SIG-M5 treated with dmso at 0.1 percent for 504 hours (cell line): ENCODE measurements around the gene COX6A2.
A peak's percentile ranks its signal among the peaks of the same experiment; 100 is the strongest.

Source experiments
- DNase-seq: peaks from one replicate; lab custom pipeline; 2025; ENCODE audit not compliant: unreplicated experiment; lab: John Stamatoyannopoulos, UW

The COX6A2 gene

DNA sequence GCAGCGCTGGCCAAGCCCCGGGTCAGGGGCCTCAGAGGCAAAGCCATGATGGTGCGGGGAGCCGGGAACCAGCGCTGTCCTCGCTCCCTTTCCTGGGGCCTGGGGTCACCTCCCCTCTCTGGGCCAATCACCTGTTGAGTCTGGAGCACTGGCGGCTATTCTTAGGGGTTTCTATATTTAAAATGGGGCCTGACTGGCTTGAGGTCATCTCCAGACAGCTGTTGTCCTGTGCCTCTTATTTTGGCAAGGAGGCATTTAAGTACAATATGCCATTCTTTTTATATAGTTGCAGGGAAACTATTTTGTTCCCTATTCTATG lies at the start of gene COX6A2:
COX6A2 (minus strand) TSS at position 82 of the 319 bp plus-strand sequence; CDS start at position 47, 35 bp downstream.
- no peak for DNase-seq

DNA sequence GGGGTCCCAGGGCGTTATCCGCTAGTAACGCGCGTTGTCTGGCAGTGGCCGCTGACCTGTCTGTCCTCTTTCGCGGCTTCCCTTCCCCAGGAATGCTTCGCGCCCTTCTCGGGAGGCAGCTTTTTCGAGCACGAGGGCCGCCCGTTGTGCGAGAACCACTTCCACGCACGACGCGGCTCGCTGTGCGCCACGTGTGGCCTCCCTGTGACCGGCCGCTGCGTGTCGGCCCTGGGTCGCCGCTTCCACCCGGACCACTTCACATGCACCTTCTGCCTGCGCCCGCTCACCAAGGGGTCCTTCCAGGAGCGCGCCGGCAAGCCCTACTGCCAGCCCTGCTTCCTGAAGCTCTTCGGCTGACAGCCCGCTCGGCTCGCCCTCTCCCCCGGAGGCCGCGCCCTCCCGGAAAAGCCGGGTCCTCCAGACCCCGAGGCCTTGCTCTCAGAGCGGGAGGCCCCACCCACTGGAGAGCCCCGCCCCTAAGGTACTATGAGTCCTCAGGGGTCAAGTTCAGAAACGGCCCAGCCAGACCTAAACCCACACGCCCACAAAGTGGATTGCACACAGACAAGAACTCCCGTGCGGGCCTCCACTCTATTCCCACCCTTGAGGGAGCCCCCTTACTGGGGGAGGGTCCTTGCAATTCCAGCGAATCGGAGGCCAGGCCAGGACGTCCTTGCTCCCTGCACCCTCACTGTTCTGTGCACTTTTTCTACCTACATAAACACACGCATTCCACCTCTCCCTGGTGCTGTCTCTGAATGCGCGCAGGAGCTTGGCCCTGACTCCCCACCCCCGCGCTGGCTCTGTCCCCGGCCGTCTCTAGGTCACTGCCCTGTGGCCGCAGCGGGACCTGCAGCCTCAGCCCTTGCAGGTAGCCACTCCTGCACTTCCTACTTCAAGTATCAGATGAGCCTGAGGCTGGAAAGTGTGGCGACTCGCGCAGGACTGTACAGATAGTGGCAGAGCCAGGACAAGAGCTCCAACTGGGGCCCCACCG lies 49.4 kb upstream of the COX6A2 start:
- no peak for DNase-seq

DNA sequence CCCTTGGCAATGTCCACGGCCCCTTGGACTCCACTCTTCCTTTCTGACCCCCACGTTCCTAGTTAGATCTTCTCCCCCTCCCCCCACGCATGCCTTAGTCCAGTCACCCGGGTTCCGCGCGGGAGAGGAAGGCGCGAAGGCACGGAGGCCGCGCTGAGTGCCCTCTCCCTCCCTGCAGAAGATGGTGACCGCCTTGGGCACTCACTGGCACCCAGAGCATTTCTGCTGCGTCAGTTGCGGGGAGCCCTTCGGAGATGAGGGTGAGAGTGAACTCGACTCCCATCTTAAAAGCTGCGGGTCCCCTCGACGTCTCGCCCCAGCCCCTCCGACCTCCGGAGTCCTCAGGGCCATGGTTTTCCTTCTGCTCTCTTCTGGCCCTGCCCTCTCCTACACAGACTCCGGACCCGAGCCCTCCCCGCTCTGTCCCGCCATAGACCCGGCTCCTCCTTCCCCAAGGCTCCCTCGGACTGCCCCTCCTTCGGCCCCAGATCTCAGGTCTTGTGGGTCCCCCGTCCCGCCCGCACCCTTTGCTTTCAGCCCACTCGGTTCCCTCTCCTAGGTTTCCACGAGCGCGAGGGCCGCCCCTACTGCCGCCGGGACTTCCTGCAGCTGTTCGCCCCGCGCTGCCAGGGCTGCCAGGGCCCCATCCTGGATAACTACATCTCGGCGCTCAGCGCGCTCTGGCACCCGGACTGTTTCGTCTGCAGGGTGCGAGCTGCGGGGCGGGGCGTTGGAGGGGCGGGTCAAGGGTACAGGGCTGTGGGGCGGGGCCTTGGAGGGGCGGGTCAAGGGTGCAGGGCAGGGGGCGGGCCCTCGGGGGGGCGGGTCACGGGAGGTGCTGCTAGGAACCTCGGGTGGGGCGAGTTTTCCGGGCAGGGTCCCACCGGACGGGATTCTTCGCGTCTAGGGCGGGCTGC lies 48.4 kb upstream of the COX6A2 start:
- no peak for DNase-seq

DNA sequence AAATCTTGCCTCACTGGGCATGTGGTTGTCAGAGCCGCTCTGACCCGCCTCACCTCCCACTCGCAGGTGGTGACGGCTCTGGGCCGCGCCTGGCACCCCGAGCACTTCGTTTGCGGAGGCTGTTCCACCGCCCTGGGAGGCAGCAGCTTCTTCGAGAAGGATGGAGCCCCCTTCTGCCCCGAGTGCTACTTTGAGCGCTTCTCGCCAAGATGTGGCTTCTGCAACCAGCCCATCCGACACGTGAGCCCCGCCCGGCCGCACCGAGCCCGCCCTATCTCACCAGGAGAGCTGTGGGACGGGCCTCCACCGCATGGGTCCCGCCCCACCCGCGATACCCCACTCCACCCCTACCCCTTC lies 47.8 kb upstream of the COX6A2 start:
- DNase-seq: no peak

DNA sequence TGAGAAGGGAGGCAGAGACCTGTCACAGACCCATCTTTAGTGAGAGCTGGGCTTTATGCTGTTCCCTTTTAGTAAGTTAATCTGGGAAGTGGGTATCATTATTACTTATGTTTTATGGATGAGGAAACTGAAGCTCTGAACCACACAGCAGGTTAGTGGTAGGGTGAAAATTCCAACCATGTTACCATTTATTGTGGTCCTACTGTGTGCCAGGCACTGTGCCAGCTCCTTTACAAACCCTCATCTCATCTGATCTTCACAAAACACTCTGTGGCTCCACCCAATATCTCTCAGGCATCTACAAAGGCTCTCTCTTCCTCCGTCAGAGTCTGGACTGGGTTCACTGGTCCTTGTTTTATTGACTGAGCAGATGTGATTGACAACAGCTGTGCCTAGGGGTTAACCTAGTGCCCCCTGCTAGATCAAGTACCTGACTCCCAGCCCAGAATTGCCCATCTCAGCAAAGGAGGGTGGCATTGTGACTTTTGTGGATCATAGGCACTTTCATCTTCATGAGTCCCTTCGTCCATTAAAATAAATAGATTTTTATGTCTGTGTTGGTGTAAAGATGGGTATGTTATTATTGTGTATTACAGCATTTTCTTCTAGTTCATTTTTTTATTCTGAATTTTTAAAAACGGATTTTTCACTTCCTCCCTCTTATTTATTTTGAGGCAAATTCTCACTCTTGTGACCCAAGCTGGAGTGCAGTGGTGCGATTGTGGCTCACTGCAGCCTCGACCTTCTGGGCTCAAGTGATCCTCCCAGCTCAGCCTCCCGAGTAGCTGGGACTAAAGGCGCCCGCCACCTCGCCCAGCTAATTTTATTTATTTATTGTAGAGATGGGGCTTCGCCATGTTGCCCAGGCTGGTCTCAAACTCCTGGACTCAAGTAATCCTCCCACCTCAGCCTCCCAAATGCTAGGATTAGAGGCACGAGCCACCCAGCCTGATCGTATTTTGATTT lies 46.9 kb upstream of the COX6A2 start:
- no peak for DNase-seq

DNA sequence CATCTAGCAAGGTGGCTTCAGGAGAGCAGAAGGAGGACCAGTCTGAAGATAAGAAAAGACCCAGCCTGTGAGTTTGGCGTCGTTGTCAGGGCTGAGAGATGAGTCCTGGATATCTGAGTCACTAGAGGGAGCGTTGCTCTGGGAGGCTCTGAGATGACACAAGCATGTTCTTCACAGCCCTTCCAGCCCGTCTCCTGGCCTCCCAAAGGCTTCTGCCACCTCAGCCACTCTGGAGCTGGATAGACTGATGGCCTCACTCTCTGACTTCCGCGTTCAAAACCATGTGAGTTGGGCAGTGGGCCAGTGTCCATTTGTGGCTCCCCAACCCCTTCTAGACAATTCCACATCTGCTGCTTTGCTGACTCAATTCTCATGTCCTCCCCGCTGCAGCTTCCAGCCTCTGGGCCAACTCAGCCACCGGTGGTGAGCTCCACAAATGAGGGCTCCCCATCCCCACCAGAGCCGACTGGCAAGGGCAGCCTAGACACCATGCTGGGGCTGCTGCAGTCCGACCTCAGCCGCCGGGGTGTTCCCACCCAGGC lies 46.1 kb upstream of the COX6A2 start:
- DNase-seq: no peak

DNA sequence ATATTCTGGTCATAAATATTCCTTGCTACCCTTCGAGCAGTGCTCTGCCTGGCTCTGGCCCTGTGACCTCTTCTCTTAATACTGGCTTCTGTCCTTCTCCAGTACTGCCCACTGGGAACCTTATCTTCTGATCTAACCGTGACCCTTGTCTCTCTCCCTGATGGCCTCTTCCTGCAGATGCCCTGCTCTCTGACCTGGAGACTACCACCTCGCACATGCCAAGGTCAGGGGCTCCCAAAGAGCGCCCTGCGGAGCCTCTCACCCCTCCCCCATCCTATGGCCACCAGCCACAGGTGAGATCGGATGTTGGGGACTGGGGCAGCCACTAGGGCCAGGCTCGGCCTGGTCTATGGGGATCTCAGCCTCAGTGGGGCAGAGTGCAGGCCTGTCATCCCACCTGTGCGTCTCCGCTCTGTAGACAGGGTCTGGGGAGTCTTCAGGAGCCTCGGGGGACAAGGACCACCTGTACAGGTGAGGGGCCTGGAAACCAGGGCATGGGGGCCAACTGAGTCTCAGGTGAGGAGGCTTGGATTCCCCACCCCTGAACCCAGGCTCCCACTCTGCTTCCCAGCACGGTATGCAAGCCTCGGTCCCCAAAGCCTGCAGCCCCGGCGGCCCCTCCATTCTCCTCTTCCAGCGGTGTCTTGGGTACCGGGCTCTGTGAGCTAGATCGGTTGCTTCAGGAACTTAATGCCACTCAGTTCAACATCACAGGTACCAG lies 45.3 kb upstream of the COX6A2 start:
- no peak for DNase-seq

DNA sequence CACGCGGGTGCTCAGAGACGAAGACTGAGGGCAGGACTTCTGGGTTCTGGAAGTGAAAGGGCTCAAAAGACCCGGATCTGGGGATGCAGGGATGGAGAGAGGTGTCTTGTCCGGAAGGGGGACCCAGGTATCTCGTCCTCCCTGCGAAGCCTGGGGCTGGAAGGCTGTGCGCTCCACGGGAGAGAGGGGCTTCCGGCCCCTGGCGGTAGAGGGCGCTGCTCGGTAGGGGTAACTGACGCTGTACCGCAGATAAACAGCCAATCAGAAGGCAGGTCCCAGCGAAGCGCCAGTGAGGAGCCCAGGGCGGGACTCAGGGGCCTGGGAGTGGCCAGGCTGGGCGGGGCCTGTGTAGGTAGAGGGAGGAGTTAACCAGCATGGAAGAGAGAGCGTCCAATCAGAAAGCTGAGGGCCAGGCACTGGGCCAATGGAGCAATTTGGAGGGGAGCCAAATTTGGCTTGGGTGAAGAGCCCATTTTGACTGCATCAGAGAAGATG lies 44.6 kb upstream of the COX6A2 start:
- no peak for DNase-seq

DNA sequence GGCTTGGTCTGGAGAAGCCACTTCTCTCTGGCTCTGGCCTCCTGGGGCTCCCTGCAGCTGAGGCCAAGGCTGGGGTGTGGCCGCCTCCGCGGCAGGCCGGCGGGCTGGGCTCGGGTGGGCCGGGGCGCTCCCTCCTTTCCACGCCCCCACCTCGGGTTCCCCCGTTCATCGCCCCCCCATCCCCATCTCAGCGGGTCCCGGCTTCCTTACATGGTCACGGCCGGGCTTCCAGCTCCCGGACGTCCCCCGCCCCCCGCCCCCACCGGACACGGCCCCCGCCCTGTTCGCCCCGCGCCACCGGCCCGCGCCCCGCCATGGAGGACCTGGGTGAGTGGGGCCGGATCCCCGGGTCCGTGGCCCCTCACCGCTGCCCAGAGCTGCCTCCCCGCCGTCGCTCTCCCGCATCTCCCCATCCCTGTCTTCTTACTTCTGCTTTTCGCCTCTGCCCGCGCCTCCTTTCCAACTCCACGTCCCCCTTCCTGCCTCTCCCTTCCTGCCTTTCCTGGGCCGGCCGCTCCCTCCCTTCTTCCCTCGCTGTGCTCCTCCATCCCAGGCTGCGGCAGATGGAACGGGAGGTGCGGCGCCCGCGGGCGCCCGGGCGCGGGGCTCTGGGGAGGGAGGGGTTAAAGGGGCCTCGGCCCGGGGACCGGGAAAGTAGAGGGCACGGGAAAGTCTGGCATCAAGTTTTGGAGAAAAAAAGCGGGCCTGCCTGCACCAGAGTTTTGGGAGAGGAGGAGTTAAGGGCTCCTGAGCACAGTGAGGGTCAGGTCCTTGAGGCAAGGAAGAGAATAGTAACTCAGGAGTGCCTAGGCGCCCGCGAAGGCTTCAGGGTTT lies 43.9 kb upstream of the COX6A2 start, which contains the start of gene TGFB1I1:
TGFB1I1 (plus strand) TSS at position 278 of the 834 bp plus-strand sequence; CDS start at position 315, 37 bp downstream.
- DNase-seq: no peak

DNA sequence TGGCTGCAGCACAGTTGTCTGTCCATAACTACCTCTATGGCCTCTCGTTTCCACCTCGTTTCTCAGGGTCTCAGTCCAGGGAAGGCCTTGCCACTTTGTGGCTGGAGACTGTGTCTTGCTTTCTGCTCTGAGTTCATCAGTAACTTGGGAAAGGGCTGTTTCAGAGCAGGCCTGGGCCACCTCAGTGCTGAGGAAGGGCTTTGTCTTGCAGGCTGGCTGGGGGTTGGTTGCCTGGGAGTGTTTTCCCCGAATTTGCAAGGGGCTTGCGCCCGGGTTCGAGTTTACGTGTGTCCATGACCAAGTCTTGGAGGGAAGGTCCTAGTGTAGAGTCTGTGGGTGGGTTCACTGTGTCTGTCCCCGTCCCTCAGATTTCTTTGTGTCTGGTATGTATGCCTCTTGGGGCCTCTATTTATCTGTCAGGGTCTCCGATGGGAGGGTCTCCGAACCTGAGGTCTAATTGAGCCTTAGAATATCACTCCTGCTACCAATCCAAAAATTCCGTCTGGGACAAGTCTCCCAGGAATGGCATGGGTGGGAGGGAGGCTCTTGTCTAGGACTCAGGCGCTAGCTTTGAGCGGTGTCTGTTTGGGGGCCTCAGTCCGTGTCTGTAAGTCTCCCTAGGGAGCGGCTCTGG lies 43.2 kb upstream of the COX6A2 start:
- DNase-seq: no peak

DNA sequence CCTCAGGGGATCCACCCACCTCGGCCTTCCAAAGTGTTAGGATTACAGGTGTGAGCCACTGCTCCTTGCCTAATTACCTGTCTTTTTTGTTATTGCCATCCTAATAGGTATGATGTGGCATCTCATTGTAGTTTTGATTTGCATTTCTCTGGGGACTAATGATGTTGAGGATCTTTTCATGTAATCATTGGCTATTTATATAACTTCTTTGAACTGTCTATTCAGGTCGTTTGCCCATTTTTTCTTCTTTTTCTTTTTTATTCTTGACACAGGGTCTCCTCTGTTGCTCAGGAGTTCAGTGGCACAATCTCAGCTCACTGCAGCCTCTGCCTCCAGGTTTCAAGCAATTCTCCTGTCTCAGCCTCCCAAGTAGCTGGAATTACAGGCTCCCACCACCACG lies 42.5 kb upstream of the COX6A2 start:
- DNase-seq: no peak

DNA sequence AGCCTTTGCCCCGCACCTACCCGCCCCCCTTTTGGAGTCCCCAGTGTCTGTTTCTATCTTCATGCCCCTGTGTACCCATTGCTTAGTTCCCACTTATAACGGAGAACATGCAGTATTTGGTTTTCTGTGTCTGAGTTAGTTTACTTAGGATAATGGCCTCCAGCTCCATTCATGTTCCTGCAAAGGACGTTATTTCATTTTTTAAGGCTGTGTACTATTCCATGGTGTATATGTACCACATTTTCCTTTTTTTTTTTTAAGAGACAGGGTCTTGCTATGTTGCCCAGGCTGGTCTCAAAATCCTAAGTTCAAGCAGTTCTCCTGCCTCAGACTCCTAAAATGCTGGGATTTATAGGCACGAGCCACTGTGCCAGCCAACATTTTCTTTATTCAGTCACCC lies 39.7 kb upstream of the COX6A2 start:
- DNase-seq: no peak

DNA sequence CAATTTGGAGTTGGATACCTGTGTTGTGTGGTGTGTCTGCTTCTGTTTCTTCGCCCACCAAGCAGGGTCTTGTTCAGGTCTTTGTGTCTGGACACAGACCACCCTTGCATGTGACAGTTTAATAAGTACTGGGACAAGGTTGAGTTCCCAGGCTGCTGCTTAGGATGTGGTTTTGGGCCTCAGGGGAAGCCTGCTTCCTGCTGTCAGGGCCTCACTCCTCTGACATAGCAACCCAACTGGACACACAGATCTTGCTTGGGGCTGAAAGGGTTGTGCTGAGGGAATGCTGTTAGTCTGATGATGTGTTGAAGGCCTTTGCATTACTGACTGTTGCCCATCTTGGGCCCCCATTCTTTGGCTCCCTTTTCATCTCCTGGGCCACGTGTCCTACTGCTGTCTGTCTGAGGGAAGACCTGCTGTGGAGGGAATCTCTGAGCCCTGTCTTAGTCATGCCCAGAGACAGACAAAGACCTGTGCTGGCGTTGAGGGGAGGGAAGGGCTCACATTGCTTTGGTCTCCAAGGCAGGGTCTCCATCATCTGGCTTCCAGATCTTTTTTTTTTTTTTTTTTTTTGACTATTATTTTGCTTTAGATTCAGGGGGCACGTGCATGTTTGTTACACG lies 39.1 kb upstream of the COX6A2 start:
- DNase-seq: peak; percentile 25

DNA sequence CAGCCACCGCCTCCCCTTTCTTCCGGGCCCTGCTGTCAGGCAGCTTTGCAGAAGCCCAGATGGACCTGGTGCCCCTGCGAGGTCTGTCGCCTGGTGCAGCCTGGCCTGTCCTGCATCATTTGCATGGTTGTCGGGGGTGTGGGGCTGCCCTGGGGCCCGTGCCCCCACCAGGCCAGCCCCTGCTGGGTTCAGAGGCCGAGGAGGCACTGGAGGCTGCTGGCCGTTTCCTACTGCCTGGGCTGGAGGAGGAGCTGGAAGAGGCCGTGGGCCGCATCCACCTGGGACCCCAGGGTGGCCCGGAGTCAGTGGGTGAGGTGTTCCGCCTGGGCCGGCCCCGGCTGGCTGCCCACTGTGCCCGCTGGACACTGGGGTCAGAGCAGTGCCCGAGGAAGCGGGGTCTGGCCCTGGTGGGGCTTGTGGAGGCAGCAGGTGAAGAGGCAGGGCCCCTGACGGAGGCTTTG lies 38.3 kb upstream of the COX6A2 start:
- DNase-seq: no peak

DNA sequence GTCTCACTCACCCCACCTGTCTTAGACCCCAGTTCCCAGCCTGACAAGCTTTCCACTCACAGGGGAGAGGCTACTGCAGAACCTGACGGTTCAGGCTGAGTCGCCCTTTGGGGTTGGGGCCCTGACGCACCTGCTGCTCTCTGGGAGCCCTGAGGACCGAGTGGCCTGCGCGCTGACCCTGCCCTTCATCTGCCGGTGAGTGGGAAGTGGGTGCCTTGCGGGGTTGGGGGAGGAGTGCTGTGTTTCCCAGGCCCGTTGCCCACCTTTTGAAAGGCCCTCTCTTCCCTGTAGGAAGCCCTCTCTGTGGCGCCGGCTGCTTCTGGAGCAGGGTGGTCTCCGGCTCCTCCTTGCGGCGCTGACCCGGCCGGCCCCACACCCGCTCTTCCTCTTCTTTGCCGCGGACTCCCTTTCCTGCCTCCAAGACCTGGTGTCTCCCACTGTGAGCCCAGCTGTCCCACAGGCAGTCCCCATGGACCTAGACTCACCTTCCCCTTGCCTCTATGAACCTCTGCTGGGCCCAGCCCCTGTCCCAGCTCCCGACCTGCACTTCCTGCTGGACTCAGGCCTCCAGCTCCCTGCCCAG lies 37.7 kb upstream of the COX6A2 start:
- DNase-seq: no peak

DNA sequence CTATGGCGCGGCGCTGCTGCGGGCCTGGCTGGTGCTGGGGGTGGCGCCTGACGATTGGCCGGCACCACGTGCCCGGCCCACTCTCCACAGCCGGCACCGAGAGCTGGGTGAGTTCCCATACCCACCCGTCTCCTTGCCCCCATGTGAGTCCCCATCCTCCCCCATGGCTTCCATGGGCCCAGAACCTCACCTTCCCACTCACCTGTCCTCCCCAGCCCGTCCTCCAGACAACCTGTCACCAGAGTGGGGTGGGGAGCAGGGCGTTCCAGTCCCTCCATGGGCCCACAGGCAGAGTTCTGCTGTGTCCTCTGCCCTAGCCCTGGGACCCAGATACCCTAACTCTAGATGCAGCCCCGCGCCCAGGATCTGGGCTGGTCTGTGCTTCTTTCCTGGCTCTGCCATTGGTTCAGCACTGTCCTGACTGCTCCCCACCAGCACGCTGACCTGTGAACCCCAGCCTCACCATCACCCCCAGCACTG lies 36.7 kb upstream of the COX6A2 start:
- DNase-seq: no peak

DNA sequence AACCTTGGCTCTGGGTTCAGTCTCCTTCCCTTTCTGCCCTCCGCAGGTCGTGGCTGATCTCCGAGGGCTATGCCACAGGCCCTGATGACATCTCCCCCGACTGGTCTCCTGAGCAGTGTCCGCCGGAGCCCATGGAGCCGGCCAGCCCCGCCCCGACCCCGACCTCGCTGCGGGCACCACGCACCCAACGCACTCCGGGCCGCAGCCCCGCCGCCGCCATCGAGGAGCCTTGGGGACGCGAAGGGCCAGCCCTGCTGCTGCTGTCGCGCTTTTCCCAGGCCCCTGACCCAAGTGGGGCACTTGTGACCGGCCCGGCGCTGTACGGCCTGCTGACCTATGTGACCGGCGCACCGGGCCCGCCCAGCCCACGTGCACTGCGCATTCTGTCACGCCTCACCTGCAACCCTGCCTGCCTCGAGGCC lies 36.2 kb upstream of the COX6A2 start:
- DNase-seq: no peak
